HepG2 (cell line): ENCODE data around the gene BRCA1.

Source experiments
- NR3C1 ChIP-seq: sonication (generic); formaldehyde crosslinking; IDR thresholded peaks from 2 replicates; pipeline ENCODE4 v1.4.0; 2020; ENCODE audit warnings: missing genetic modification reagents
- POGZ ChIP-seq: sonication (generic); formaldehyde crosslinking; IDR thresholded peaks from 2 replicates; pipeline ENCODE4 v1.4.0; 2020; ENCODE audit warnings: mild to moderate bottlenecking, missing genetic modification reagents
- POLR2A ChIP-seq, 2 experiments: IDR thresholded peaks; 2 replicates each; pipeline ENCODE4 v1.6.1; 2011; ENCODE audit warnings: low read depth in 2 of 2, low read length in 2 of 2, mild to moderate bottlenecking in 1 of 2, moderate library complexity in 1 of 2; ENCODE audit not compliant: insufficient read depth in 1 of 2
- POLR2AphosphoS5 ChIP-seq: IDR thresholded peaks from 2 replicates; pipeline ENCODE4 v1.6.1; 2012; ENCODE audit warnings: low read depth, low read length
- SIN3A ChIP-seq: IDR thresholded peaks from 2 replicates; pipeline ENCODE4 v1.6.1; 2011; ENCODE audit warnings: low read depth, mild to moderate bottlenecking, control low read depth, low read length, borderline replicate concordance

GRCh38 chr17:43070872-43071271, 54.3 kb downstream of the BRCA1 start:
- no peak for TF ChIP-seq POLR2AphosphoS5
- no peak for TF ChIP-seq POLR2A (IDR thresholded peaks at IDR 0.05; ENCODE audit: insufficient read depth in 1 of 2, low read depth in 2 of 2, low read length in 2 of 2)
- no peak for TF ChIP-seq NR3C1 (CRISPR knock-in tag)
- no peak for TF ChIP-seq SIN3A
- TF ChIP-seq POGZ (CRISPR knock-in tag) = no peak
